ENCODE measurements around the gene ST6GALNAC5. TPM values are rescaled to one million over a fixed set of nuclear protein-coding genes. Genes with fewer than 3 reads are reported as not detected.

Gene ST6GALNAC5
- polyA plus RNA-seq, 1 experiment = 3.0 TPM

DNA sequence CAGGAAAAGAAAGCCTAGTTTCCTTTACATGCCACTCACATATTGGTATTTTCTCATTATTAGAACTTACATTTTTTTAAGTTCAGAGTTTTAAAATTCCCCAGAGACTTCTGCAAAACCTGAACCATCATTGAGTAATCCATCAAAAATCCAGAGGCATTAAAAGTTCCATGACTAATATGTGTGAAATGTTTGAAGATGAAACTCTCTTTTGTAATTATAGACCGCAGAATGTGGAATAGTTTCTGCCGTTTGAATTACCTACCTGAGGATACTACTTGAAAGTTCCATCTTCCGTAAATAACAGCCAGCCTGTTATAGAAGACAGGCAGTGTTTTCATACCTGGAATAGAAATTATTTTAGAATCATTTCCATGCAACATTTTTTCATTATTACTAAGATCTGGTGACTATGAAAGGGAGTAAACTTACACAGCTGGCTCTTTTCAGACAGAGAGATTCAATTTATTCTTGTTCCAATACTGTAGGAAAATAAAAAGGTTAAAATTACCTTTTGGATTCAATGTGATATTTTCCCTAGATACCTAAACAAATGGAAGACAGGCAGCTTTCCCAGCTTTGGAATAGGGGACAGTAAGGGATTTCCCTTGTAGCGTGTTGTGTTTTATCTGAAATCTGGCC lies 131.4 kb downstream of the ST6GALNAC5 start:
- peak; percentile 64 for DNase-seq (ENCODE audit: low read depth)
- H3K4me3 ChIP-seq (ENCODE audit: low read depth, low read length) = no peak overlapping the region

DNA sequence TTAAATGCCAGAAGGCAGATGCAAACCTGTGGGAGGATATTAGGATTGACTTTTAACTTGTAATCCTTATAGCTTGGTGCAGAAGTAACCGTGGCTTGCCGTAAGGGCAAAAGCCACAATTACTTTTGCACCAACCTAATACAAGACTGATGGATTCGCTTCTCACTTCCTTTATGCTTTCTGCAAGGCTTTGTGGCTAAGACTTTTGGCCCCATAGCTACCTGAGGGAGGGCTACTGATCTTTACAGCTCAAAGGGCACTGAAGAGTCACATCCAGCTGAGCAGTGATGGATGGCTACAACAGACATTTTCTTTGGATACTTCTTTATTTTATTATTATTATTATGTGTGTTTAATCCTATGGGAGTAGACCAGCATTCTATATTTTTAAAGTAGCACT lies 140.4 kb downstream of the ST6GALNAC5 start:
- ChIA-PET CTCF (no interaction called here), POLR2A (no interaction called here)
- Histone ChIP-seq H3K36me3 (ENCODE audit: control insufficient read depth, insufficient read depth, low read length) (no peaks in the 10 kb centered on the region), H3K4me3 (ENCODE audit: low read depth, low read length) (no peak overlapping the region), H3K27me3 (ENCODE audit: control insufficient read depth, insufficient read depth, low read length) (no peaks in the 10 kb centered on the region)
- DNase-seq (ENCODE audit: low read depth) = no peak
- TF ChIP-seq, protein P1, sequence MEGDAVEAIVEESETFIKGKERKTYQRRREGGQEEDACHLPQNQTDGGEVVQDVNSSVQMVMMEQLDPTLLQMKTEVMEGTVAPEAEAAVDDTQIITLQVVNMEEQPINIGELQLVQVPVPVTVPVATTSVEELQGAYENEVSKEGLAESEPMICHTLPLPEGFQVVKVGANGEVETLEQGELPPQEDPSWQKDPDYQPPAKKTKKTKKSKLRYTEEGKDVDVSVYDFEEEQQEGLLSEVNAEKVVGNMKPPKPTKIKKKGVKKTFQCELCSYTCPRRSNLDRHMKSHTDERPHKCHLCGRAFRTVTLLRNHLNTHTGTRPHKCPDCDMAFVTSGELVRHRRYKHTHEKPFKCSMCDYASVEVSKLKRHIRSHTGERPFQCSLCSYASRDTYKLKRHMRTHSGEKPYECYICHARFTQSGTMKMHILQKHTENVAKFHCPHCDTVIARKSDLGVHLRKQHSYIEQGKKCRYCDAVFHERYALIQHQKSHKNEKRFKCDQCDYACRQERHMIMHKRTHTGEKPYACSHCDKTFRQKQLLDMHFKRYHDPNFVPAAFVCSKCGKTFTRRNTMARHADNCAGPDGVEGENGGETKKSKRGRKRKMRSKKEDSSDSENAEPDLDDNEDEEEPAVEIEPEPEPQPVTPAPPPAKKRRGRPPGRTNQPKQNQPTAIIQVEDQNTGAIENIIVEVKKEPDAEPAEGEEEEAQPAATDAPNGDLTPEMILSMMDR (IDR thresholded peaks at IDR 0.05; ENCODE audit: insufficient read depth, low read depth, low read length) = no peak

More for the DNA sequence above, 131.4 kb downstream of the ST6GALNAC5 start:
- TF ChIP-seq, protein P1 (IDR thresholded peaks at IDR 0.05; ENCODE audit: insufficient read depth, low read depth, low read length) = no peak
- ChIA-PET POLR2A (no interaction called here), CTCF (no interaction called here)
- H3K36me3 ChIP-seq (ENCODE audit: control insufficient read depth, insufficient read depth, low read length) = no peaks in the 10 kb centered on the region
- H3K27me3 ChIP-seq (ENCODE audit: control insufficient read depth, insufficient read depth, low read length) = no peaks in the 10 kb centered on the region

DNA sequence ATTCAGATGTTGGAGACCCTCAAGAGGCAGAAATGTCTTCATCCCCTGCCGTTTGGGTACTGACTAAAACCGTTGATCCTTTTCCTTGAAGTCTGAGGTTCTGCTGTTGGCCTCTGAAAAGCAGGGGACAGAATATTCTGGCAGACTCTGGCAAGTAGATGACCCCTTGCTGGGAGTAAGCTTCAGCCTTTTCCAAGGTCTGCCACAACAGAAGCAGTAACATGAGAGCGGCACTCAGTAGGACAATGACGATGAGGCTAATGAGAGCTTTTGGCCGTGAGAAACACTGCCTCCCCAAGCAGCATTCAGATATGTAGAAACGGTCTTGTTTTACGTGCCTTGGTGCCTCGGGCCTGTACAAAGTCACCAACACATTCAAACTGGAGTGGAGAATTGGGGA lies 143.7 kb downstream of the ST6GALNAC5 start:
- H3K36me3 ChIP-seq (ENCODE audit: control insufficient read depth, insufficient read depth, low read length) = no peaks in the 10 kb centered on the region
- CTCF ChIA-PET = interaction anchor here (1.0 kb wide), 1 partner anchor 9 kb away, joined by 3 read pairs; no protein-coding TSS in a partner anchor
- H3K27me3 ChIP-seq (ENCODE audit: control insufficient read depth, insufficient read depth, low read length) = no peaks in the 10 kb centered on the region
- no peak for DNase-seq (ENCODE audit: low read depth)
- no peak overlapping the region for H3K4me3 ChIP-seq (ENCODE audit: low read depth, low read length)
- TF ChIP-seq, protein P1 (IDR thresholded peaks at IDR 0.05; ENCODE audit: insufficient read depth, low read depth, low read length) = no peak
- POLR2A ChIA-PET = interaction anchor here (0.6 kb wide), 1 partner anchor 1756 kb away, joined by 3 read pairs; no protein-coding TSS in a partner anchor

DNA sequence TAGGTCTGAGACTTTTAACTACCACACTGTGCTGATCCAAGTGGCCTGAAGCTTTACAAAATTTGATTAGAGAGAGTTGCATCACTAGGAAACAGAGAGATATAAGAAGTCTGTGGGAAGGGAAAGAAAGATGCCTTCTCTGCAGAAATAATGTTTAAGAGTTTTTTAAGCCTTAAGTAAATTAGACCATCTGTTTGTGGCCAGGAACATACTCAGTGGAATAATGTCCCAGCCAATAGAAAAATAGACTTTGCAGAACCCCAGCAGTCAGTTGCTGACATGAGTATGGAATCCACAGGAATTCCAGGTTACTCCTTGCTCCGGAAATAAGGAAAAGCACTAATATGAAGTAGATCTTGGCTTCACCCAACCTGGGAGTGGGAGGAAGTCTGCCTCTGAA lies 144.8 kb downstream of the ST6GALNAC5 start:
- Histone ChIP-seq H3K4me3 (ENCODE audit: low read depth, low read length) (no peak overlapping the region), H3K27me3 (ENCODE audit: control insufficient read depth, insufficient read depth, low read length) (no peaks in the 10 kb centered on the region), H3K36me3 (ENCODE audit: control insufficient read depth, insufficient read depth, low read length) (no peaks in the 10 kb centered on the region)
- no peak for DNase-seq (ENCODE audit: low read depth)
- CTCF ChIA-PET = no interaction called here
- TF ChIP-seq, protein P1 (IDR thresholded peaks at IDR 0.05; ENCODE audit: insufficient read depth, low read depth, low read length) = no peak
- POLR2A ChIA-PET = interaction anchor here (0.5 kb wide), 1 partner anchor 26 kb away, joined by 3 read pairs; no protein-coding TSS in a partner anchor

DNA sequence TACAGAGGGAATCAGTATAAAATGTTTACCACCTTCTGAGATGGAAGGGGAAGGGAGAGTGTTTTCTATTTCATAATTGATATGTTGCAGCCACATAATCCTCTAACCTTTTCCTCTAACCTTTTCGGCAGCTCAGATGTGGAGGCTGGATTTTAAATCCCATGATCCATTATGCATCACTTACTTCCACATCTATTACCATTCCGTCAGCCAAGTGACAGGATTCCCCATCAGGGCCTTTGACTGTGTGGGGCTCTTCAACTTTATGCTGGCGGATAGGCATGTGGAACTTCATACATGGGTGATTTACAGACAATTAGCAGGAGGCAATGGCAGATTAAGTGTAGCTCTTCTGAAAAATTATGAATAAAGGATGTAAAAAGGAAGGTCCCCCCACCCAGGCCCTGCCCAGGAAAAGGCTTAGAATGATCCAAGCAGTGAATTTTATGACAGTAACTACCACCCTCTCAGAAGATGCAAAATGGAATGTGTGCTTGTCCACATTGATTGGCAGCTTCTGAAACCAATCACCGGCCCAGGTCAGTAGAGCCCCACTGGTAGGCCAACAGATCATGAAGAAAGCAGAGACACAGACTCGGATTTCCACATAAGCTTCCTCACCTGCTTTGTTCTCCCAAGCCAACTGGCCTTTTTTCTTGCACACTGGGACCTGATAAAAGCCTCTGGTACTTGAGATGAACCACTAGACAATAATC lies 147.0 kb downstream of the ST6GALNAC5 start:
- TF ChIP-seq, protein P1 (IDR thresholded peaks at IDR 0.05; ENCODE audit: insufficient read depth, low read depth, low read length) = no peak
- Histone ChIP-seq H3K36me3 (ENCODE audit: control insufficient read depth, insufficient read depth, low read length) (no peaks in the 10 kb centered on the region), H3K27me3 (ENCODE audit: control insufficient read depth, insufficient read depth, low read length) (no peaks in the 10 kb centered on the region), H3K4me3 (ENCODE audit: low read depth, low read length) (no peak overlapping the region)
- ChIA-PET CTCF (no interaction called here), POLR2A (no interaction called here)
- DNase-seq (ENCODE audit: low read depth) = no peak
